GM13977 (cell line): ENCODE results near the gene VRTN.

Experiments
- DNase-seq: peaks from one replicate; pipeline ENCODE4 v3.0.0; 2012; ENCODE audit warnings: low spot score
- in situ Hi-C: fragments of 300-500 bp; cut with MboI; formaldehyde crosslinking; loops from one replicate; pipeline ENCODE4 v1.12.0; 2022; ENCODE audit warnings: low sequenced_read_pairs, low pct_unique_long_range_greater_than_20kb, mixed read lengths, inconsistent platforms; ENCODE audit not compliant: unreplicated experiment
- TF ChIP-seq, protein P1 (sequence below): IDR thresholded peaks from 2 replicates; pipeline ENCODE4 v1.5.1; 2012; ENCODE audit warnings: mild to moderate bottlenecking, control low read depth; ENCODE audit not compliant: insufficient read depth; ENCODE audit errors: extremely low read depth, missing control alignments

VRTN gene

DNA sequence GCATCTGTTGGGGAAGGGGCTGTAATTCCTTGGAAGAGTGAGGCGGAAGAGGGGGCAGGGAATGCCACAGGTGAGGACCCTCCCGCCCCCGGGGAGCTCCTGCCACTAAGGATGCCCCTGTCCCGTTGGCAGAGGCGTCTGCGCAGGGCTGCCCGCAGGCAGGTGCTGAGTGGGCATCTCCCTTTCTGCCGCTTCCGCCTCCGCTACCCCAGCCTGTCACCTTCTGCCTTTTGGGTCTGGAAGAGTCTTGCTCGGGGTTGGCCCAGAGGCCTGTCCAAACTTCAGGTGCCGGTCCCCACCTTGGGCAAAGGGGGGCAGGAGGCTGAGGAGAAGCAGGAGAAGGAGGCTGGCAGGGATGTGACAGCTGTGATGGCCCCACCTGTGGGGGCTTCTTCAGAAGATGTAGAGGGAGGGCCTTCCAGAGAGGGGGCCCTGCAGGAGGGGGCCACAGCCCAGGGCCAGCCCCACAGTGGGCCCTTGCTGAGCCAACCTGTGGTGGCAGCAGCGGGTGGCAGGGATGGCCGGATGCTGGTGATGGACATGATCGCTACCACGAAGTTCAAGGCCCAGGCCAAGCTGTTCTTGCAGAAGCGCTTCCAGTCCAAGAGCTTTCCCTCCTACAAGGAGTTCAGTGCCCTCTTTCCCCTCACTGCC, 10.0 kb downstream of the VRTN start:
- in situ Hi-C loops = no loop called here
- DNase-seq = no peak
- TF ChIP-seq, protein P1, sequence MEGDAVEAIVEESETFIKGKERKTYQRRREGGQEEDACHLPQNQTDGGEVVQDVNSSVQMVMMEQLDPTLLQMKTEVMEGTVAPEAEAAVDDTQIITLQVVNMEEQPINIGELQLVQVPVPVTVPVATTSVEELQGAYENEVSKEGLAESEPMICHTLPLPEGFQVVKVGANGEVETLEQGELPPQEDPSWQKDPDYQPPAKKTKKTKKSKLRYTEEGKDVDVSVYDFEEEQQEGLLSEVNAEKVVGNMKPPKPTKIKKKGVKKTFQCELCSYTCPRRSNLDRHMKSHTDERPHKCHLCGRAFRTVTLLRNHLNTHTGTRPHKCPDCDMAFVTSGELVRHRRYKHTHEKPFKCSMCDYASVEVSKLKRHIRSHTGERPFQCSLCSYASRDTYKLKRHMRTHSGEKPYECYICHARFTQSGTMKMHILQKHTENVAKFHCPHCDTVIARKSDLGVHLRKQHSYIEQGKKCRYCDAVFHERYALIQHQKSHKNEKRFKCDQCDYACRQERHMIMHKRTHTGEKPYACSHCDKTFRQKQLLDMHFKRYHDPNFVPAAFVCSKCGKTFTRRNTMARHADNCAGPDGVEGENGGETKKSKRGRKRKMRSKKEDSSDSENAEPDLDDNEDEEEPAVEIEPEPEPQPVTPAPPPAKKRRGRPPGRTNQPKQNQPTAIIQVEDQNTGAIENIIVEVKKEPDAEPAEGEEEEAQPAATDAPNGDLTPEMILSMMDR = no peak

DNA sequence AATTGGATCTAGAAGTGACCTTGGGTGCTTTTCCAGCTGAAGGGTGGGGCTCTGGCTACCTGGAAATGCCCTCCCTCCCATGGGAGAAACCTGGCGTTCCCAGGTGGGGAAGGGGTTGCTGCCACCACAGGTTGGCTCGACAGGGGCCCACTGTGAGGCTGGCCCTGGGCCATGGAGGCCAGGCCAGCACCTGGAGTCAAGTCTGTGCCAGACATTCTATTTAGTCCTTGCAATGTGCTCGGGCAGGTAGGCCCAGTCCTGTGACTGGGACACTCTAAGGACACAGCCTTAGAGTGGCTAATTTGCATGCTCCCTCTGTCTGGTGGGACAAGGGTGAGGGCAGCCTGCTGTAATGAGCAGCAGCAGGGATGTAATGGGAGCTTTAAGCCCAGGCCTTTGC, 11.9 kb downstream of the VRTN start:
- TF ChIP-seq, protein P1 = no peak
- no peak for DNase-seq
- in situ Hi-C loops = no loop called here

GRCh38 chr14:74362361-74362915, 14.2 kb downstream of the VRTN start:
- in situ Hi-C loops = no loop called here
- TF ChIP-seq, protein P1 = peak; percentile 91
- peak; percentile 85 for DNase-seq

- in situ Hi-C loops = no loop called here
- no peak for DNase-seq
- TF ChIP-seq, protein P1 = no peak
Observed at GRCh38 chr14:74364271-74364880, 16.1 kb downstream of the VRTN start.

DNA sequence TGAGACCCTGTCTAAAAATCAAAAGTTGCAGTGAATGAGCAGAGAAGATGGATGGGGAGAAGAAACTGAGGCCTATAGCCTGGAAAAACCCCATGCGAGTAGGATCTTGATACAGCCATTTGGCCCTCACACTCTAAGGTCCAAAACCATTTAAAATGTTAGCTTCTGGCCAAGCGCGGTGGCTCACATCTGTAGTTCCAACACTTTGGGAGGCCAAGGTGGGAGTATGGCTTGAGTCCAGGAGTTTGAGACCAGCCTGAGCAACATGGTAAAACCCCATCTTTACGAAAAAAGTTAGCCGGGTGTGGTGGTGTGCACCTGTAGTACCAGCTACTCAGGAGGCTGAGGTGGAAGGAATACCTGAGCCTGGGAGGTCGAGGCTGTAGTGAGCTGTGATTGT, 19.8 kb downstream of the VRTN start:
- DNase-seq = no peak
- TF ChIP-seq, protein P1 = no peak
- in situ Hi-C loops = no loop called here

DNA sequence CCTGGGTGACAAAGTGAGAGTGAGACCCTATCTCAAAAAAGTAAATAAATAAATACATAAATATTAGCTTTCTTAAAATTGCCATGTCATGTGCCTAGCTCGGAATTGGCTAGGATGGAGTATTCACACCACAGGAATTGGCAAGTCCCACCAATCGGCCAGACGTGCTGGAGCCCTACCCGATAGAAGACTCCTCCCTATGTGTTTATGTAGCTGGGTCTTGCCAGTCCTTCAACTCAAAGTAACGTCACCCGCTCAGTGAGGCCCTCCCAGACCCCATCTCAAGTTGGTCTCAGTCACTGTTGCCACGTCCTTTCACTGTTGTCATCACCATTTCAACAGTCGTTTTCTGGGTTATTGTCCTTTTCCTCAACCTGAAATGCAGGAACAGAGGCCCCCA, 20.2 kb downstream of the VRTN start:
- TF ChIP-seq, protein P1 = no peak
- in situ Hi-C loops = no loop called here
- no peak for DNase-seq
